GM04503 (cell line): ENCODE data around the gene ALDH1A1.

Source experiments
- DNase-seq: peaks from one replicate; pipeline ENCODE4 v3.0.0-alpha.2; 2012; ENCODE audit warnings: low read depth

The ALDH1A1 gene

GRCh38 chr9:72952914-72953313 lies at the start of gene ALDH1A1:
TSS of gene ALDH1A1 (minus strand) at chr9:72953053. CDS start at chr9:72953000, 53 bp downstream.
- DNase-seq, result no peak

- DNase-seq, result no peak
Measured at GRCh38 chr9:73001860-73002259, 49.0 kb upstream of the ALDH1A1 start.

GRCh38 chr9:72998363-72998762 lies 45.5 kb upstream of the ALDH1A1 start:
- no peak for DNase-seq

- no peak for DNase-seq
Measured at GRCh38 chr9:72997387-72997995, 44.6 kb upstream of the ALDH1A1 start.

GRCh38 chr9:72996684-72997314 lies 43.9 kb upstream of the ALDH1A1 start:
- no peak for DNase-seq

- DNase-seq, result no peak
Measured at GRCh38 chr9:72996114-72996513, 43.3 kb upstream of the ALDH1A1 start.

GRCh38 chr9:72995131-72996024 lies 42.5 kb upstream of the ALDH1A1 start:
- no peak for DNase-seq

- DNase-seq, result no peak
Measured at GRCh38 chr9:72991772-72992171, 38.9 kb upstream of the ALDH1A1 start.

- DNase-seq, result no peak
Measured at GRCh38 chr9:72990397-72991182, 37.7 kb upstream of the ALDH1A1 start.

GRCh38 chr9:72986522-72987116 lies 33.8 kb upstream of the ALDH1A1 start:
- DNase-seq, result no peak

- no peak for DNase-seq
Measured at GRCh38 chr9:72985746-72986145, 32.9 kb upstream of the ALDH1A1 start.

GRCh38 chr9:72984991-72985390 lies 32.1 kb upstream of the ALDH1A1 start:
- no peak for DNase-seq

GRCh38 chr9:72984226-72984947 lies 31.5 kb upstream of the ALDH1A1 start:
- no peak for DNase-seq

- no peak for DNase-seq
Measured at GRCh38 chr9:72983512-72984225, 30.8 kb upstream of the ALDH1A1 start.

GRCh38 chr9:72983056-72983455 lies 30.2 kb upstream of the ALDH1A1 start:
- DNase-seq, result no peak

- no peak for DNase-seq
Measured at GRCh38 chr9:72982146-72982799, 29.4 kb upstream of the ALDH1A1 start.

- no peak for DNase-seq
Measured at GRCh38 chr9:72981433-72981832, 28.6 kb upstream of the ALDH1A1 start.

- no peak for DNase-seq
Measured at GRCh38 chr9:72980600-72981265, 27.9 kb upstream of the ALDH1A1 start.

- no peak for DNase-seq
Measured at GRCh38 chr9:72980183-72980582, 27.3 kb upstream of the ALDH1A1 start.
